IPS-18c (cell line): ENCODE measurements around the gene PPM1M.
"Not testable (repeated sequence)": the region's sequence is repeated elsewhere in the genome, so short reads cannot be mapped to it uniquely, and the experiment has no call there.

ENCODE experiments used
- H3K4me3 ChIP-seq: 2 replicates; pipeline ENCODE4 v1.7.0; 2013; ENCODE audit warnings: low read depth, mild to moderate bottlenecking, low read length, moderate library complexity; ENCODE audit not compliant: insufficient read depth
- H3K9me3 ChIP-seq: one replicate; pipeline ENCODE4 v1.6.1; 2013; ENCODE audit warnings: mild to moderate bottlenecking, low read length, moderate library complexity; ENCODE audit not compliant: control insufficient read depth, insufficient read depth

The PPM1M gene

GRCh38 chr3:52278510-52279069 is 33.0 kb downstream of the PPM1M start, which contains the start of gene WDR82:
Gene WDR82, minus strand, starts transcription at chr3:52278649. Its CDS starts 288 bp downstream, at chr3:52278361.
- no peaks in the 10 kb centered on the region for H3K9me3 ChIP-seq
- peak within 1 kb of the TSS; percentile 91 for H3K4me3 ChIP-seq

DNA sequence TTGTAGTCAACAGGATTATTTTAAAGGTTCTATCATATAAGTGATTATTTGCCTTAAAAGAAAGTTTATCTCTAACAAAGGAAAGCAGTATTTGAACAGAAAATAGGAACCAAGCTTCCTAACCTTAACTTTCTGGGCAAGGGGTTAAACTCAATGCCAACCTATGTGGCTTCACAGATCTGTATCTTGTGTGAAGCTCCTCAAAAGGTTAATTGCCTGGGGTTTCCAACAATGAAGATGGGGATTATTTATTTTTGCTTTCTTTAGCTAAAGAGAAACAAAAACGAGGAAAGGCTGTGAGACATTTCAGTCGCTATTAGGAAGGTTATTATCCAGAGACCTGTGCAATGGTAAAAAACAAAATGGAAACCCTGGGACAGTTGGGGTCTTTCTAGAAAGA is 34.0 kb downstream of the PPM1M start:
- no peaks in the 10 kb centered on the region for H3K9me3 ChIP-seq
- H3K4me3 ChIP-seq = no peak overlapping the region; the same call in 1 of the 2 replicates

- Histone ChIP-seq H3K4me3 (no peak overlapping the region), H3K9me3 (no peaks in the 10 kb centered on the region)
Observed at GRCh38 chr3:52280050-52280461, 34.5 kb downstream of the PPM1M start.

GRCh38 chr3:52281981-52282801 is 36.6 kb downstream of the PPM1M start:
- no peaks in the 10 kb centered on the region for H3K9me3 ChIP-seq
- H3K4me3 ChIP-seq = no peak overlapping the region

DNA sequence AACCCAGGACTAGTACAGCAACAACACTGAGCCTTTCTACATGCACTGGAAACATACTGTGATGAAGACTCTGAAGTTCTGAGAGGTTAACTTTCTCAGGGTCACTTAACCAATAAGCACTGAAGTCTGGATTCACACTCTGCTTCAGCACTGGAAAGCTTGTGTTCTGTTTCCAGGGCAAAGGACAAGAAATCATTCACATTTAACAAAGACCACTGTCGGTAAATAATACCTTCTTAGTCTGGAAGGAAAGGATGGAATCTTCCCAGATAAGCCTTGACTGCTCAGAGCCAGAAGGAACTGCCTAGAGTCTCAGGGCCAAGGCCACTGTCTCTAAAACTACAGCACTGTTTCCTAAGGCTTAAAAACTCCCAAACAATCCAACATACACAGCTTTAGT is 37.7 kb downstream of the PPM1M start:
- no peaks in the 10 kb centered on the region for H3K9me3 ChIP-seq
- no peak overlapping the region for H3K4me3 ChIP-seq

- not testable (repeated sequence) for H3K9me3 ChIP-seq, H3K4me3 ChIP-seq
Observed at GRCh38 chr3:52284051-52284450, 38.5 kb downstream of the PPM1M start.

DNA sequence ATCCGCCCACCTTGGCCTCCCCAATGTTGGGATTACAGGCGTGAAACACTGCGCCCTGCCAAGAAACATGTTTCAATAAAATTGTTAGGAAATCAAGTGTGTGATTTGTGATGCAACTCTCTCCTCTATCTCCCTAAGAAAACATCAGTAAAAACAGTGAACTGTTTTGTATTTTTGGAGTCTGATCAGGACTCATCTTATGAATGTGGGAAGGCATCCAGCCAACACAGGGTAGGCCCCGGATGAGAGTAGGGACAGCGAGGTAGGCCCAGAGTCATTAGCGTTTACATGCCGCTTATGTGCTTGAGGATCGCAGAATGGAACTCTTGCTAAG is 41.2 kb downstream of the PPM1M start:
- peak overlapping the region; percentile 100 for H3K4me3 ChIP-seq
- no peaks in the 10 kb centered on the region for H3K9me3 ChIP-seq

DNA sequence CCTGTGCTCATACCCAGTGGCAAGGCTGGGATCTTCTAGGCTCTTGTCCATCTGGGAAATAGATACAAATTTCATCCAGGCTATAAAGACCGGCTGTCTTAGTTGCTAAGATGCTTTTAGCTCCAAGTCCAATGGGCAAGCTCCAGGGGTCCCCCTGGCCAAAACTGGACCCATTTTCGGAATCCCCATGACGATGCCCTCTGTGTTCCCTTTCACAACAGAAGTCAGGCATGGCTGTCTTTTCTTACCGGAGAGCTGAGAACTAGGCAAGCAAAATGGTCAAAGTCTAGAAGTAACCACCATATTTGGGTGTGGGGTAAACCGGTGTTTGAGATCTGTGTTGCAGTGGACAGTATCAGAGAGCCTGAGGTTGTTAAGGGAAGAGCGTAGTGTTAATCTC is 43.1 kb downstream of the PPM1M start:
- Histone ChIP-seq H3K4me3 (peak overlapping the region; percentile 100; the same call in 1 of the 2 replicates), H3K9me3 (no peaks in the 10 kb centered on the region)

DNA sequence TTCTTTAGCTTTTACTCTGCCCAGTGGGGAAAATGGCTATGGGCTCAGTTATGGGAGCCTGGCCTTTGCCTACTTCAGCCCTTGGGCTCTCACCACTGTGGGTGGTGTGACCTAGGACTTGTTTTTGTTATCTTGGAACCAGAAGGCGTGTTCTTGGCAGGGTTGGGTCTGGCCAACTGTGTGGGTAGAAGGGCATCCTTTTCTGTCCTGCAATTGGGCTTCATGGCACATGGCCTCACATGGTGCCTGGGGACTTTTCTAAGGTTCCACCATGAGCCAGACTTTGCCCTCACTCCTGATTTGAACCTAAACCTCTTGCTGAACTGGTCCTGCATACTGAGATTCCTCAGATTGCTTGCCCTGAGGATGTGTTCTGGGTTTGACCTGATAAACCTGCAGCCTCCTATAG is 43.8 kb downstream of the PPM1M start:
- no peak overlapping the region for H3K4me3 ChIP-seq

DNA sequence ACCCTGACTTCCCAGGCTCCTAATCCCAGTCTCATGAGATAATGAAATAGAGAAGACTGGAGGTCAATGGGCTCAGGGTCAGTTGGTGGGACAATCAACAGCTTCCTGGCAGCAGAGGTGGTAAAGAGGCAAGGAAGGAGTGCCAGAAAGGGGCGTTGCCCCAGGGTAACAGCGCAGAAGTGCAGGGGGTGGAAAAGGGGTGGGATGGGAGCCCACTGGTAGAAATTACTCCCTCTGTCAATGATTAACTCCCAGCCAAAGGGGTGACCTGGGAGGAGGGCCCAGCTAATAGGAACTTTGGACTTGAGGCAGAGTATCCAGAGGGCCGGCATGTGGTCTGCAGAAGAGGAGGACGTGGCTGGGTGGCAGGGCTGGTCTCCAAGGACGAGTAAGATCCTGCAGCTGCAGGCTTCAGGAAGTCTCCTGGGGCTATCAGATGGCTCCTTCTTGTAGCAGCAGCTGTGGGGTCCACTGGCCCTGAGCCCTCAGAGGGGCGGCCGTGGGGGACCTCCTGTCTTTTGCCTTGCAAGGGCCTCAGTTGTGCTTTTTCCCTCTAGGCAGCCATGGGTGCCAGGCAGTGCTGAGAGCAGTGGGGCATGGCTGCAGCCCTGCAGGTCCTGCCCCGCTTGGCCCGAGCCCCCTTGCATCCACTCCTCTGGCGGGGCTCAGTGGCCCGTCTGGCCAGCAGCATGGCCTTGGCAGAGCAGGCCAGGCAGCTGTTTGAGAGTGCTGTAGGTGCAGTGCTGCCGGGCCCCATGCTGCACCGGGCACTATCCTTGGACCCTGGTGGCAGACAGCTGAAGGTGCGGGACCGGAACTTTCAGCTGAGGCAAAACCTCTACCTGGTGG is 44.4 kb downstream of the PPM1M start:
- Histone ChIP-seq H3K4me3 (no peak overlapping the region), H3K9me3 (no peaks in the 10 kb centered on the region)

More for the DNA sequence above, 43.8 kb downstream of the PPM1M start:
- H3K9me3 ChIP-seq = no peaks in the 10 kb centered on the region

- Histone ChIP-seq H3K4me3 (no peak overlapping the region), H3K9me3 (no peaks in the 10 kb centered on the region)
Observed at GRCh38 chr3:52290596-52291507, 45.3 kb downstream of the PPM1M start.

DNA sequence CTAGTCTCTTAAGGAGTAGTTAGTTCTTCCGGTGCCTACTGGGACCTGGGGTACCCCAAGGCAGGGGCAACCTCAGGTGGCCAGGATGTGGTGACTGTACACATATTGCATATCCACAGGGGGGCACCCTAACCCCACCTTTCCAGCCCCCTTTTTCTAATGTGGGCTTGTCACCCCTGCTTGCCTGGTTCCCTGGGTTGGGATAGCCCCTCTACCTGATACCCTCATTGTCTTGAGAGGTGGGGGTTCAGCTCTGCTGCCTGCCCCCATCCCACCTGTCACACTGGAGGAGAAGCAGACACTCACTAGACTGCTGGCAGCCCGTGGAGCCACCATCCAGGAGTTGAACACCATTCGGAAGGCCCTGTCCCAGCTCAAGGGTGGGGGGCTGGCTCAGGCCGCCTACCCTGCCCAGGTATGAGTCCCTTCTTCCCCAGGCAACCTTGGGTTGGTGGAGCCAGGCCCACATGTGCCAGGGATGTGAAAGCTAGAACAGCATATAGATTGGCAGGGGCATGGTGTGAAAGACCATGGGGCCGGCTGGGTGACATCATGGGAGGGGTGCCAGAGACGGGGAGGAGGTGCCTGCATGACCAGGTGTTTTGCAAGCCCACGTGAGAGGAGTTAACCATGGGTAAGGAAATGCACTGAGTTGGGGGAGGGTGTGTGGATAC is 46.1 kb downstream of the PPM1M start:
- Histone ChIP-seq H3K4me3 (no peak overlapping the region), H3K9me3 (no peaks in the 10 kb centered on the region)

DNA sequence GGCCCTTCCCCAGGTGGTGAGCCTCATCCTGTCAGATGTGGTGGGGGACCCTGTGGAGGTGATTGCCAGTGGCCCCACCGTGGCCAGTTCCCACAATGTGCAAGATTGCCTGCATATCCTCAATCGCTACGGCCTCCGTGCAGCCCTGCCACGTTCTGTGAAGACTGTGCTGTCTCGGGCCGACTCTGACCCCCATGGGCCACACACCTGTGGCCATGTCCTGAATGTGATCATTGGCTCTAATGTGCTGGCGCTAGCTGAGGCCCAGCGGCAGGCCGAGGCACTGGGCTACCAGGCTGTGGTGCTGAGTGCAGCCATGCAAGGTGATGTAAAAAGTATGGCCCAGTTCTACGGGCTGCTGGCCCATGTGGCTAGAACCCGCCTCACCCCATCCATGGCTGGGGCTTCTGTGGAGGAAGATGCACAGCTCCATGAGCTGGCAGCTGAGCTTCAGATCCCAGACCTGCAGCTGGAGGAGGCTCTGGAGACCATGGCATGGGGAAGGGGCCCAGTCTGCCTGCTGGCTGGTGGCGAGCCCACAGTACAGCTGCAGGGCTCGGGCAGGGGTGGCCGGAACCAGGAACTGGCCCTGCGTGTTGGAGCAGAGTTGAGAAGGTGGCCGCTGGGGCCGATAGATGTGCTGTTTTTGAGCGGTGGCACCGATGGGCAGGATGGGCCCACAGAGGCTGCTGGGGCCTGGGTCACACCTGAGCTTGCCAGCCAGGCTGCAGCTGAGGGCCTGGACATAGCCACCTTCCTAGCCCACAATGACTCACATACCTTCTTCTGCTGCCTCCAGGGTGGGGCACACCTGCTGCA is 46.9 kb downstream of the PPM1M start:
- H3K4me3 ChIP-seq = no peak overlapping the region
- no peaks in the 10 kb centered on the region for H3K9me3 ChIP-seq

GRCh38 chr3:52293491-52294319 is 48.1 kb downstream of the PPM1M start:
- H3K9me3 ChIP-seq = peaks cover 2% of the 10 kb centered on the region
- no peak overlapping the region for H3K4me3 ChIP-seq
